HG02970 (cell line): Measurements from ENCODE around the gene SLC7A6.
A peak's percentile ranks its signal among the peaks of the same experiment; 100 is the strongest.

Source experiments
- ATAC-seq: cut with Tn5 transposase; IDR thresholded peaks from one replicate; pipeline ENCODE4 v1.9.1; 2021; ENCODE audit warnings: mild to moderate bottlenecking, moderate library complexity, moderate number of reproducible peaks; ENCODE audit not compliant: unreplicated experiment, low FRiP score

Gene SLC7A6

GRCh38 chr16:68264128-68265077 lies at the start of gene SLC7A6:
Gene SLC7A6, plus strand, starts transcription at chr16:68264526. Its CDS starts 10,201 bp downstream, at chr16:68274727.
- peak; percentile 59 for ATAC-seq

GRCh38 chr16:68214726-68215125 lies 49.6 kb upstream of the SLC7A6 start:
- ATAC-seq, result no peak

- ATAC-seq, result no peak
These were observed 49.0 kb upstream of the SLC7A6 start for GRCh38 chr16:68215302-68215701.

GRCh38 chr16:68216240-68216639 lies 48.1 kb upstream of the SLC7A6 start:
- no peak for ATAC-seq

GRCh38 chr16:68217506-68217905 lies 46.8 kb upstream of the SLC7A6 start:
- ATAC-seq, result no peak

- ATAC-seq, result no peak
These were observed 44.5 kb upstream of the SLC7A6 start for GRCh38 chr16:68219725-68220351.

GRCh38 chr16:68223072-68223471 lies 41.3 kb upstream of the SLC7A6 start:
- no peak for ATAC-seq

- ATAC-seq, result no peak
These were observed 38.2 kb upstream of the SLC7A6 start for GRCh38 chr16:68226116-68226515.

- ATAC-seq, result no peak
These were observed 37.0 kb upstream of the SLC7A6 start for GRCh38 chr16:68227183-68227793.

GRCh38 chr16:68227850-68228553 lies 36.3 kb upstream of the SLC7A6 start:
- no peak for ATAC-seq

- ATAC-seq, result no peak
These were observed 35.7 kb upstream of the SLC7A6 start for GRCh38 chr16:68228652-68229051.

GRCh38 chr16:68229431-68230175 lies 34.7 kb upstream of the SLC7A6 start:
- ATAC-seq, result no peak

GRCh38 chr16:68230176-68230571 lies 34.2 kb upstream of the SLC7A6 start:
- ATAC-seq, result no peak

- no peak for ATAC-seq
These were observed 33.4 kb upstream of the SLC7A6 start for GRCh38 chr16:68230956-68231355.

- ATAC-seq, result no peak
These were observed 32.8 kb upstream of the SLC7A6 start for GRCh38 chr16:68231384-68232136.

- no peak for ATAC-seq
These were observed 32.0 kb upstream of the SLC7A6 start for GRCh38 chr16:68232335-68232734.

- no peak for ATAC-seq
These were observed 31.1 kb upstream of the SLC7A6 start for GRCh38 chr16:68233085-68233834.

- no peak for ATAC-seq
These were observed 30.5 kb upstream of the SLC7A6 start for GRCh38 chr16:68233835-68234187.
